HepG2 (cell line): ENCODE results near the gene GUCA1A. TPM values are rescaled to one million over a fixed set of nuclear protein-coding genes. Genes with fewer than 3 reads are reported as not detected.
A peak's percentile ranks its signal among the peaks of the same experiment; 100 is the strongest.

Experiments used
- DMAP1 ChIP-seq: IDR thresholded peaks from 2 replicates; pipeline ENCODE4 v1.6.1; 2016
- DPF2 ChIP-seq: sonication (generic); formaldehyde crosslinking; IDR thresholded peaks from 2 replicates; pipeline ENCODE4 v1.4.0; 2020; ENCODE audit warnings: mild to moderate bottlenecking, low read depth, missing genetic modification reagents, borderline replicate concordance
- E2F1 ChIP-seq: sonication (generic); formaldehyde crosslinking; IDR thresholded peaks from 2 replicates; pipeline ENCODE4 v1.5.0; 2020; ENCODE audit warnings: missing genetic modification reagents
- GTF2F1 ChIP-seq: fragments of 150-350 bp; IDR thresholded peaks from 2 replicates; pipeline ENCODE4 v1.6.1; 2014; ENCODE audit warnings: low read length
- HNRNPLL ChIP-seq: fragments of 200-400 bp; formaldehyde crosslinking; IDR thresholded peaks from 2 replicates; pipeline ENCODE4 v1.6.1; 2017; ENCODE audit warnings: mild to moderate bottlenecking, low read depth, low read length; ENCODE audit not compliant: poor library complexity, severe bottlenecking
- KDM4B ChIP-seq: sonication (generic); formaldehyde crosslinking; IDR thresholded peaks from 2 replicates; pipeline ENCODE4 v1.4.0; 2020; ENCODE audit warnings: missing genetic modification reagents
- KMT2A ChIP-seq: sonication (generic); formaldehyde crosslinking; IDR thresholded peaks from 2 replicates; pipeline ENCODE4 v1.4.0; 2020; ENCODE audit warnings: missing genetic modification reagents
- MAFF ChIP-seq: IDR thresholded peaks from 2 replicates; pipeline ENCODE4 v1.6.1; 2011; ENCODE audit warnings: low read depth, low read length, improper control_type of control experiment
- MTA1 ChIP-seq: sonication (generic); formaldehyde crosslinking; IDR thresholded peaks from 2 replicates; pipeline ENCODE4 v1.4.0; 2020; ENCODE audit warnings: missing genetic modification reagents, mild to moderate bottlenecking, borderline replicate concordance
- NCOA2 ChIP-seq: sonication (generic); formaldehyde crosslinking; IDR thresholded peaks from 2 replicates; pipeline ENCODE4 v1.8.0; 2022; ENCODE audit warnings: inconsistent platforms
- NPAS2 ChIP-seq: sonication (generic); formaldehyde crosslinking; IDR thresholded peaks from 2 replicates; pipeline ENCODE4 v1.8.0; 2022; ENCODE audit warnings: mild to moderate bottlenecking, missing genetic modification reagents, borderline replicate concordance
- NR0B2 ChIP-seq: sonication (generic); formaldehyde crosslinking; IDR thresholded peaks from 2 replicates; pipeline ENCODE4 v1.4.0; 2020; ENCODE audit warnings: mild to moderate bottlenecking, missing genetic modification reagents
- RARA ChIP-seq: IDR thresholded peaks from 2 replicates; pipeline ENCODE4 v1.6.1; 2016; ENCODE audit warnings: missing genetic modification reagents, missing compliant biosample characterization
- RBM22 ChIP-seq: fragments of 200-400 bp; formaldehyde crosslinking; optimal IDR thresholded peaks from 2 replicates; pipeline ENCODE3; 2017; ENCODE audit warnings: mild to moderate bottlenecking, low read length, moderate library complexity
- SMAD1 ChIP-seq: sonication (generic); formaldehyde crosslinking; IDR thresholded peaks from 2 replicates; pipeline ENCODE4 v1.4.0; 2020; ENCODE audit warnings: missing genetic modification reagents, low read depth, mild to moderate bottlenecking, borderline replicate concordance
- SNAI1 ChIP-seq: sonication (generic); formaldehyde crosslinking; IDR thresholded peaks from 2 replicates; pipeline ENCODE4 v1.5.0; 2020; ENCODE audit warnings: mild to moderate bottlenecking, missing genetic modification reagents, borderline replicate concordance
- SNAPC2 ChIP-seq: sonication (generic); formaldehyde crosslinking; IDR thresholded peaks from 2 replicates; pipeline ENCODE4 v1.8.1; 2022; ENCODE audit warnings: mild to moderate bottlenecking, missing genetic modification reagents
- TAF1 ChIP-seq: sonication (generic); formaldehyde crosslinking; IDR thresholded peaks from 2 replicates; pipeline ENCODE4 v1.4.0; 2020; ENCODE audit warnings: missing genetic modification reagents
- TEAD2 ChIP-seq: sonication (generic); formaldehyde crosslinking; IDR thresholded peaks from 2 replicates; pipeline ENCODE4 v1.9.0; 2021; ENCODE audit warnings: missing genetic modification reagents
- THYN1 ChIP-seq: sonication (generic); formaldehyde crosslinking; IDR thresholded peaks from 2 replicates; pipeline ENCODE4 v1.8.1; 2023; ENCODE audit warnings: low read depth, mild to moderate bottlenecking, moderate library complexity, missing genetic modification reagents, borderline replicate concordance
- ZBTB7A ChIP-seq: sonication (generic); formaldehyde crosslinking; IDR thresholded peaks from 2 replicates; pipeline ENCODE4 v1.8.0; 2022; ENCODE audit warnings: mild to moderate bottlenecking, missing genetic modification reagents
- ZMAT3 ChIP-seq: sonication (generic); formaldehyde crosslinking; conservative IDR thresholded peaks from 2 replicates; pipeline ENCODE4 v1.7.0; 2021; ENCODE audit warnings: missing genetic modification reagents
- ZMYM3 ChIP-seq: sonication (generic); formaldehyde crosslinking; IDR thresholded peaks from 2 replicates; pipeline ENCODE4 v1.5.1; 2020; ENCODE audit warnings: mild to moderate bottlenecking, missing genetic modification reagents
- ZNF251 ChIP-seq: sonication (generic); formaldehyde crosslinking; IDR thresholded peaks from 2 replicates; pipeline ENCODE4 v1.9.0; 2021; ENCODE audit warnings: mild to moderate bottlenecking, missing genetic modification reagents
- ZNF276 ChIP-seq: sonication (generic); formaldehyde crosslinking; IDR thresholded peaks from 2 replicates; pipeline ENCODE4 v1.4.0; 2020; ENCODE audit warnings: mild to moderate bottlenecking, low read depth, missing genetic modification reagents
- ZNF329 ChIP-seq: sonication (generic); formaldehyde crosslinking; IDR thresholded peaks from 2 replicates; pipeline ENCODE4 v1.9.0; 2021; ENCODE audit warnings: low read depth, mild to moderate bottlenecking, missing genetic modification reagents
- ZNF530 ChIP-seq: sonication (generic); formaldehyde crosslinking; IDR thresholded peaks from 2 replicates; pipeline ENCODE4 v1.5.0; 2020; ENCODE audit warnings: low read depth, mild to moderate bottlenecking, missing genetic modification reagents
- ZNF776 ChIP-seq: sonication (generic); formaldehyde crosslinking; IDR thresholded peaks from 2 replicates; pipeline ENCODE4 v1.4.0; 2020; ENCODE audit warnings: mild to moderate bottlenecking, missing genetic modification reagents
- ZNF850 ChIP-seq: sonication (generic); formaldehyde crosslinking; conservative IDR thresholded peaks from 2 replicates; pipeline ENCODE4 v1.9.0; 2021; ENCODE audit warnings: mild to moderate bottlenecking, missing genetic modification reagents
- polyA plus RNA-seq, 8 experiments: library from polyadenylated mRNA; depleted of rRNA in 3 of 8; stranded (reverse) in 7 of 8; unstranded in 1 of 8; fragments of >200 nt; fragmentation: Illumina TruSeq in 4 of 8; extraction: Trizol in 4 of 8; gene quantifications; 2 replicates each; pipeline versions ENCODE4 v1.2.1 to v1.2.3, GENCODE V29; 2011 to 2016; ENCODE audit warnings: low read depth in 4 of 8, missing spikeins in 1 of 8, mixed read lengths in 1 of 8; ENCODE audit not compliant: insufficient read depth in 1 of 8
- total RNA-seq, 5 experiments: library from RNA; depleted of rRNA; stranded (reverse); fragments of >200 nt; fragmentation: Illumina TruSeq; extraction: Trizol; gene quantifications; 2 replicates each; pipeline ENCODE4 v1.2.3, GENCODE V29; 2016; ENCODE audit warnings: low read depth in 1 of 5

Gene GUCA1A
- total and polyA plus RNA-seq, 2 of the 13 experiments (the other 11 are each of a cell fraction or from before 2014, with no cell fraction given): not detected

GRCh38 chr6:42197555-42198362, 24.6 kb downstream of the GUCA1A start (continued):
- TF ChIP-seq ZNF276 (CRISPR knock-in tag) (no peak), NCOA2 (CRISPR knock-in tag) (0 out of 2 replicates have a peak, but pooled peaks have one; percentile 37), ZNF530 (CRISPR knock-in tag) (no peak), TAF1 (CRISPR knock-in tag) (no peak), TEAD2 (no peak), ZNF776 (CRISPR knock-in tag) (no peak), DMAP1 (no peak), DPF2 (CRISPR knock-in tag) (no peak; the same call in 1 of the 2 replicates), MAFF (no peak), THYN1 (CRISPR knock-in tag) (no peak), NPAS2 (no peak), RBM22 (peak; percentile 38), ZMYM3 (CRISPR knock-in tag) (0 out of 2 replicates have a peak, but pooled peaks have one; percentile 19), NR0B2 (CRISPR knock-in tag) (no peak), ZBTB7A (no peak), ZNF329 (no peak), SNAPC2 (CRISPR knock-in tag) (no peak), E2F1 (CRISPR knock-in tag) (no peak), SNAI1 (CRISPR knock-in tag) (no peak), MTA1 (CRISPR knock-in tag) (no peak), ZNF251 (CRISPR knock-in tag) (no peak), SMAD1 (CRISPR knock-in tag) (no peak), KMT2A (CRISPR knock-in tag) (no peak), RARA (CRISPR knock-in tag) (peak; percentile 87), KDM4B (CRISPR knock-in tag) (no peak), GTF2F1 (no peak), ZNF850 (CRISPR knock-in tag) (no peak), HNRNPLL (no peak), ZMAT3 (CRISPR knock-in tag) (no peak)
